GM13976 (cell line): ENCODE results near the gene SLC35F3.

Experiments used
- DNase-seq: peaks from one replicate; pipeline ENCODE4 v3.0.0; 2012; ENCODE audit warnings: low spot score
- in situ Hi-C: fragments of 300-500 bp; cut with MboI; formaldehyde crosslinking; loops from one replicate; pipeline ENCODE4 v1.12.0; 2022; ENCODE audit warnings: low sequenced_read_pairs, mixed read lengths, inconsistent platforms; ENCODE audit not compliant: unreplicated experiment
- TF ChIP-seq, protein P1 (sequence below): IDR thresholded peaks from 2 replicates; pipeline ENCODE4 v1.5.1; 2012; ENCODE audit warnings: borderline replicate concordance, mild to moderate bottlenecking; ENCODE audit not compliant: insufficient read depth; ENCODE audit errors: extremely low read depth, missing control alignments, control extremely low read depth

SLC35F3 gene

DNA sequence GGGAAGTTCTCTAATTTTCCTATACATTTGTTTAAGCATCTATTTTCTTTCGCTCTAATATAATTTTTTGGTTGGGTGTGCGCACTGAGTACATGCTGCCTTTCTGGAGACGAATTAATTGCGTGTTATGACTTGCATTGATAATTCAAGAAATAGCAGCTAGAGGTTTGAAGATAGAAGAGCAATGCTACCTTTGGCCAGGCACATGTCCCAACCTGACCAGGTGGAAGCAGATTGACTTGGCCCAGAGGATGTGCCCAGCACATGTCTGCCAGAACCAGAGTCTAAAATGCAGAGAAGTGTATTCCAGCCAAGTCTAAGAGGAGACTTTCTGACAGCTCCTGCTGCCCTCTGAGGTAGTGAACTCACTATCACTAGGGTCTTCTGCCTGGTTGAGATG is 114.3 kb downstream of the SLC35F3 start:
- no peak for DNase-seq
- in situ Hi-C loops: no loop called here
- TF ChIP-seq, protein P1, sequence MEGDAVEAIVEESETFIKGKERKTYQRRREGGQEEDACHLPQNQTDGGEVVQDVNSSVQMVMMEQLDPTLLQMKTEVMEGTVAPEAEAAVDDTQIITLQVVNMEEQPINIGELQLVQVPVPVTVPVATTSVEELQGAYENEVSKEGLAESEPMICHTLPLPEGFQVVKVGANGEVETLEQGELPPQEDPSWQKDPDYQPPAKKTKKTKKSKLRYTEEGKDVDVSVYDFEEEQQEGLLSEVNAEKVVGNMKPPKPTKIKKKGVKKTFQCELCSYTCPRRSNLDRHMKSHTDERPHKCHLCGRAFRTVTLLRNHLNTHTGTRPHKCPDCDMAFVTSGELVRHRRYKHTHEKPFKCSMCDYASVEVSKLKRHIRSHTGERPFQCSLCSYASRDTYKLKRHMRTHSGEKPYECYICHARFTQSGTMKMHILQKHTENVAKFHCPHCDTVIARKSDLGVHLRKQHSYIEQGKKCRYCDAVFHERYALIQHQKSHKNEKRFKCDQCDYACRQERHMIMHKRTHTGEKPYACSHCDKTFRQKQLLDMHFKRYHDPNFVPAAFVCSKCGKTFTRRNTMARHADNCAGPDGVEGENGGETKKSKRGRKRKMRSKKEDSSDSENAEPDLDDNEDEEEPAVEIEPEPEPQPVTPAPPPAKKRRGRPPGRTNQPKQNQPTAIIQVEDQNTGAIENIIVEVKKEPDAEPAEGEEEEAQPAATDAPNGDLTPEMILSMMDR: no peak

DNA sequence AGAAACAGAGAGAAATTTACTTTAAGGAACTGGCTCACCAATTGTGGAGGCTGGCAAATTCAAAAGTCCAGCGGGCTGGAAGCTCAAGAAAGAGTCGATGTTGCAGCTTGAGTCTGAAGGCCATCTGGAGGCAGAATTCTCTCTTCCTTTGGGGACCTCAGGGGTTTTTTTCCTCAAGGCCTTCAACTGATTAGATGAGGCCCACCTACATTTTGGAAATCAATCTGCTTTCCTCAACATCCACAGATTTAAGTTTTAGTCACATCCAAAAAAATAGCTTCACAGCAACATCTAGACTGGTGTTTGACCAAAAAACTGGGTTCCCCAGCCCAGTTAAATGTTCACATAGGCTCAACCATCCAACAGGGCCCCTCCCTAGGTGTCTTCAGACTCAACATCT is 114.9 kb downstream of the SLC35F3 start:
- in situ Hi-C loops: no loop called here
- DNase-seq: no peak
- TF ChIP-seq, protein P1: no peak

DNA sequence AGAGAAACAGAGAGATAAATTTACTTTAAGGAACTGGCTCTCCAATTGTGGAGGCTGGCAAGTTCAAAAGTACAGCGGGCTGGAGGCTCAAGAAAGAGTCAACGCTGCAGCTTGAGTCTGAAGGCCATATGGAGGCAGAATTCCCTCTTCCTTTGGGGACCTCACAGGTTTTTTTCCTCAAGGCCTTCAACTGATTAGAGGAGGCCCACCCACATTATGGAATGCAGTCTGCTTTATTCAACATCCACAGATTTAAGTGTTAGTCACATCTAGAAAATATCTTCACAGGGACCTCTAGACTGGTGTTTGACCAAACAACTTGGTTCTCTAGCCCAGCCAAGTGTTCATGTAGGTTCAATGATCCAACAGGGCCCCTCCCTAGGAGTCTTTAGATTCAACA is 117.8 kb downstream of the SLC35F3 start:
- TF ChIP-seq, protein P1: no peak
- DNase-seq: no peak
- in situ Hi-C loops: no loop called here

DNA sequence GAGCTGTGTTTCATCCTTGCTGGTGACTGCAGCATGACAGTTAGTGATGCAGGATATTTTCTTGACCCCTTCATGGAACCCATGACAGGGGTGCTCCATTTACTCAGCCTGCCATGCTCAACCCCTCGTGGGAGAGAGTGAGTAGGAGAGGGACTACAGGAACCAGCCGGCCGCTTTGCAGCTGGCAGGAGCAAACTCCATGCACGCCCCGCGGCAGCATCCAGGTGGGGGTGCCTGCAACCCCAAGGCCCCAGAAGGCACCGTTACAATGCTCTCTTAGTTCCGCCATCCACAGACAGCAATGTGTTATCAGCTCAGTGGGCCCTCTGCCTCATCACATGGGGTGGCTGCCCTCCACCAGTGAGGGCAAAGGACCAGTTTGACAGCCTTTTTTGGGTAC is 135.1 kb downstream of the SLC35F3 start:
- TF ChIP-seq, protein P1: no peak
- in situ Hi-C loops: no loop called here

DNA sequence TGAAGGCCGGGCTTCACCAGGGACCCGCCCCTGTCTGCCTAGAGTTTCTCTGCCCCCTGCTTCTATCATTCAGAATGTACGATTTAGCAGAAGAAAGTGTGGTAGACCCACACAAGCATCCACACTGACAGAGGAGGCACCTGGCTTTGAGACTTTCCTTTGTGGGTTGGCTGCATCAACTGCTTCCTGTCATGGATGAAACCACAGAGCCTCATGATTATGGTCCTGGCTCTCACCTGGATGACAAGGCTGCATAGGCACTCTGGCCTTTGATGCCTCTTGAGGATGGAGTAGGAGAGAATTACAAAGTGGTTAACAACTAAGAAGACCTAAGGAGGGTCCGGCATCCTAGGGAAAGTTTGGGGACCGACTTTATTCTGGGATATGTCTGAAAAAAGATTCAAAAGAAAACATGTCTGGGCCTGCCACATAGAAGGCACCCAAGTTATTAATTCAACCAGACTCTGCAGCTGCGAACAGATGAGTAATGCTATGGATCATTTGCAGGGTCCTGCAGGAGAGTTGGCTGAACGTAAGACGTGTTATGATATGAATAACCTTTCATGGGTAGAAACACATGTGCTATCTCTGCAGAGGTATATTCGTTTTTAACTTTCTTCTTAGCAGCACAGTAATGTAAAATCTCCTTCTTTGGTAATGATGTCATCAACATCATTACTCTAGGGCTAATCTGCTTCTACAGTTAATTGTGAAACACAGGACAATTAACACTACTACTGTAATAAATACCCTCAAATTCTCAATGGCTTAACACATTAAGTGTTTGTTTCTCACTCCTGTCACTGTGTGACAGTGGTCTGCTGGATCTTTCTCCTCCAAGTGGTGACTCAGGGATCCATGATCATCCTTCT is 136.2 kb downstream of the SLC35F3 start:
- DNase-seq: no peak
- in situ Hi-C loops: no loop called here
- TF ChIP-seq, protein P1: no peak

More for the DNA sequence above, 135.1 kb downstream of the SLC35F3 start:
- DNase-seq: no peak

DNA sequence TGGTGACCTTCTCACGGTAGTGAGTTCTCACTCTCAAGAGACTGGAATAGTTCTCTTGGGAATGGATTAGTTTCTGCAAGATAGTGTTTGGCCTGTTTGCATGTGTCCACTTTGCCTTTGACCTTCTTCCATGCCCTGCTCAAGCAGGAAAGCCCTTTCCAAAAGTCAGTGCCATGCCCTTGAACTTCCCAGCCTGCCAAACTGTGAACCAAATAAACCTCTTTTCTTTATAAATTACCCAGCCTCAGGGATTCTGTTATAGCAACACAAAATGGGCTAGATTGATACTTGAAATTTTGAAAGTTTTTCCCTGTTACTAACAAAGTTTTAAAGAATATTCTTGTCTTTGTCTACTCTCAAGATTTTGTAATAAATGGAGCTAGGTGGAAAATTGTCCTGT is 139.6 kb downstream of the SLC35F3 start:
- in situ Hi-C loops: no loop called here
- TF ChIP-seq, protein P1: no peak

More for the DNA sequence above, 139.6 kb downstream of the SLC35F3 start:
- no peak for DNase-seq
